Activated CD4-positive, CD25-positive, alpha-beta regulatory T cell treated with anti-CD3 and anti-CD28 coated beads, Interleukin-2, amount 50 U/mL, for 24 hours (primary cell): ENCODE measurements around the gene AMFR.
A peak's percentile ranks its signal among the peaks of the same experiment; 100 is the strongest.
"Not testable (repeated sequence)": the region's sequence is repeated elsewhere in the genome, so short reads cannot be mapped to it uniquely, and the experiment has no call there.

Source experiments
- ATAC-seq, 2 donors: fragments of 150-1000 bp; cut with Tn5 transposase; one replicate each; pipeline ENCODE4 v1.10.0; 2021; ENCODE audit warnings: mild to moderate bottlenecking in 1 of 2, moderate library complexity in 1 of 2

Gene AMFR

DNA sequence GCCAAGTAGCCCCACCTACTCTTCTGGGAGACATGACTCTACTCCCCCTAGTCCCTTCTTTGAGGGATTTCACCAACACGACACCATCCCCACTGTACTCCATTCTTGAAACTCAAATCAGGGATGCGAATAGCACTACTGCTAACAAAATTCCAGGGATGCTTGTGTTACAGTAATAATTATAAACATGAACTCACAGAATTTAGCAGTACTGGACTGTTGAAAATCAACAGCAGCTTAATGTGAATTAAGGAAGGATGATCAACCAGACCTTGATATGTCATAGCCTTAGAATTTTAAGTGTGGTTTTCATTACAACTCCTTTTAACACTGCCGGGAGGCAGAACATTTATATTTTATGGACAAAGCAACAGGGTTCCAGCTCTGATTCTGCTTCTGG is 37.9 kb downstream of the AMFR start:
- no peak for ATAC-seq

DNA sequence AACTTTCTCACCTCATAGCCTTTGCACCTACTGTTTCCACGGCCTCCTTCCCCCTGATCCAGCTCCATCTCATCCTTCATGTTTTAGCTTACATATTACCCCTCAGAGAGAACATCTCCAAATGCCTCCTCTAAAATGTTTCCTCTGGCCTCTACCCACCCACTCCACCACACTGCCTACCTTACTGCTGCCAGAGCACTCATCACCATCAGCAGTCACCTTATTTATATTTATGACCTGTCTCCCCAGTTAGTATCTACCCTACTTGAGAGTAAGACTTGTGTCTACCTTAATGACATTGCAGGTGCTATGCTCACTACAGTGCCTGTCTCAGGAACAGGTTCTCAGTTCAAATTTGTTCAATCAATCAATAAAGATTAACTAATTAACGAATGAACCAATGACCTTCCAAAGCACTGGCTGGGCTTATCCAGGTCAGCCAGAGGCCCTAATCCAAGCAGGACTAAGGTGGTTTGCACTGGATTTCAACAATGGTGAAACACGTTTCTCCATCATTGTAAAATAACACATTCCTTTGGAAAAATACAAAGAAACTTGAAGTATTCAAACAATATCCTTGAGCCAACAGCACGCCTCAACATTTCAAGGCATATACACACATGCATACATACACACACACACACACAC is 41.1 kb downstream of the AMFR start:
- ATAC-seq: no peak

DNA sequence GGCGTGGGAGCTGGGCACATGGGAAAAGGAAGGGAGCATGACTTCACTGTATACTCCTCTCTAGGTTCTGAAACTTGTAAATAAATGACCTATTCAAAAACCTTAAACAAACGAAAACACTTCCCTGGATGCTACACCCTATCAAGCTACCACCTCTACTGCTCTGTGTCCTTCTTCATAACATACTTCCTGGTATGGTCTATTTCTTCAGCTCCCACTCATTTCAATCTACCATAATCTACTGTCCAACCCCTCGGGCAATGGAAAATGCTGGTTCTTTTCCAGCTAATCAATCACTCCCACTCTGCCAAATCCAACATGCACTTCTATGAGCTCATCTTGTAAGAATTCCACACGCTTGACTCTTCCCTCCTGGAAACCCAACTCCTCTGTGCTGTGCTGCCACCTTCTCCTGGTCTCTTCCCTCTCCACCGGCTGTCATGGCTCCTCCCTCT is 42.4 kb downstream of the AMFR start:
- ATAC-seq: no peak

DNA sequence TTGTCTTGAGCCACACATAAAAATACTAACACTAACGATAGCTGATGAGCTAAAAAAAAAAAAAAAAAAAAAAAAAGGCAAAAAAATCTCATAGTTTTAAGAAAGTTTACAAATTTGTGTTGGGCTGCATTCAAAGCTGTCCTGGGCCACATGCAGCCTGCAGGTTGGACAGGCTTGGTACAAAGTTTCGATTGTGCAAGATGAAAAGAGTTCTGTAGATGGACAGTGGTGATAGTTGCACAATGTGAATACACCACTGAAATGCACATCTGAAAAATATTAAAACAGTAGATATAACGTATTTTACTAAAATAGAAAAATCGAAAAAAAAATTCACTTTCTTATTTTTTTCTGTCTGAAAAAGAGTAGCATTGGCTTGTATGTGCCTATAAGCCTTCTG is 42.9 kb downstream of the AMFR start:
- no peak for ATAC-seq

DNA sequence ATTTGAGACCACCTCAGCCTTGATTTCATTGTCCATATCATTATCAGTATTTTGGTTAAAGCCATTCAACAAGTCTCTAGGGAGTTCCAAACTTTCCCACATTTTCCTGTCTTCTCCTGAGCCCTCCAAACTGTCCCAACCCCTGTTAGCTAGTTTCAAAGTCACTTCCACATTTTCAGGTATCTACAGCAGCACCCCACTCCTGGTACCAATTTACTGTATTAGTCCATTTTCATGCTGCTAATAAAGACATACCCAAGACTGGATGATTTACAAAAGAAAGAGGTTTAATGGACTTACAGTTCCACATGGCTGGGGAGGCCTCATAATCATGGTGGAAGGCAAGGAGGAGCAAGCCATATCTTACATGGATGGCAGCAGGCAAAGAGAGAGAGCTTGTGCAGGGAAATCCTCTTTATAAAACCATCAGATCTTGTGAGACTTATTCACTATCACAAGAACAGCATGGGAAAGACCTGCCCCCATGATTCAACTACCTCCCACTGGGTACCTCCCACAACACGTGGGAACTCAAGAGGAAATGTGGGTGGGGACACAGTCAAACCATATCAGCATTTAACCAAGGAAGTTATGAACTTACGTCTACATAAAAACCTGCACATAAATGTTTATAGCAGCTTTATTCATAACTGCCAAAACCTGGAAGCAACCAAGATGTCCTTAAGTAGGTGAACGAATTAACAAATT is 44.4 kb downstream of the AMFR start:
- not testable (repeated sequence) for ATAC-seq

DNA sequence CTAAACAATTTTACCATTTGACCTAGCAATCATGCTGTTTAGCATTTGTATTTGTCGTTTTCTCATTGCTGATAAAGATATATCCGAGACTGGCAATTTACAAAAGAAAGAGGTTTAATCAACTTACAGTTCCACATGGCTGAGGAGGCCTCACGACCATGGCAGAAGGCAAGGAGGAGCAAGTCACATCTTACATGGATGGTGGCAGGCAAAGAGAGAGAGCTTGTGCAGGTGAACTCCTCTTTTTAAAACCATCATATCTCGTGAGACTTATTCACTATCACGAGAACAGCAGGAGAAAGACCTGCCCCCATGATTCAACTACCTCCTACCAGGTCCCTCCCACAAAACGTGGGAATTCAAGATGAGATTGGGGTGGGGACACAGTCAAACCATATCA is 46.3 kb downstream of the AMFR start:
- ATAC-seq: not testable (repeated sequence)

DNA sequence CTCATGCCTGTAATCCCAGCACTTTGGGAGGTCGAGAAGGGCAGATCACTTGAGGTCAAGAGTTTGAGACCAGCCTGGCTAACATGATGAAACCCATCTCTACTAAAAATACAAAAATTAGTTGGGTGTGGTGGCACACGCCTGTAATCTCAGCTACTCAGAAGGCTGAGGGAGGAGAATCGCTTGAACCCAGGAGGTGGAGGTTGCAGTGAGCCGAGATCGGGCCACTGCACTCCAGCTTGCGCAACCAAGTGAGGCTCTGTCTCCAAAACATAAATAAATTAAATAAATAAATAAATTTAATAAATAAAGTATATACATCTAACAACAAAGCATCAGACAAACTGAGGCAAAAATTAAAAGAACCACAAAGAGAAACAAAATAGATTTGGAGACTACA is 49.6 kb downstream of the AMFR start:
- ATAC-seq: not testable (repeated sequence)

DNA sequence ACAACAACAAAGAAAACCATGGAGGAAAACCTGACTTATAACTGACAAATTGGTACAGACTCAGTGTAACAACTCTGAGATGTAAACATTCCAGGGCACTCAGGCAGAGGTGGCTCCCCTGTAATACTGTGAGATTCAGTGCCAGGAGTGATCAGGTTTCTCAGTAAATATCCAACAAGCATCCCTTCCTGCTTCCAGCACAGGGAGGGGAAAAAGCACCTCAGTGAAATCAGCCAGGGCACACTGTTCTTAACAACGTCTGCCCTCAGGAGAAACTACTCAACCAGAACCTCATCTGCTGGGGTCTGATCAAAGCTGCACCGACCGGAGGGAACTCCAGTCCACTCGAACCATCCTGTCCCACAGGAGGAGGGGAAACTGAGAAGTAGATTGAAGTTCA is 52.3 kb downstream of the AMFR start:
- no peak for ATAC-seq

DNA sequence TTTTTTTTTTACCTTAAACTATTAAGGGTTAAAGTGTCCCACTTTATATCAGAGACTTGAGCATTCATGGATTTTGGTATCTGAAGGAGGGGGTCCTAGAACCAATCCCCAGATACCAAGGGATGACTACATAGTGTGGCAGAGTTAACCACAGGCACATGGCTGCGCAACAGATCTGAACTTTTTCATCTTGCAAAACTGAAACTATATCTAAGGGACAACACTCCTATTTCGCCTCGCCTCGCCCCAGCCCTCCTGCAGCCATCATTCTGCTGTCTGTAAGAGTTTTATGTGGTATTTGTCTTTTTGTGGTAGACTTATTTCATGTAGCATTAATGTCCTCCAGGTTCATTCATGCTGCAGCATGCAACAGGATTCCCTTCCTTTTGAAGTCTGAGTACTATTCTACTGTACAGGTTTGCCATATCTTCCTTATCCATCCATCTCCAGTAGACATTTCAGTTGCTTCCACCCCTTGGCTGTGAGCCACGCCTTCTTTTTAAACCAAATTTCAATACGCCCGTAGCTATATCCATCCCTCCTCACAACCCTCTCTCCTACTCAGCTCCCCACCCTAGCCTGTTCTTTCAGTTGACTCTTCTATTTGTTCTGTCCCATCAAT is 53.2 kb downstream of the AMFR start:
- ATAC-seq: peak; percentile 41 to 56

DNA sequence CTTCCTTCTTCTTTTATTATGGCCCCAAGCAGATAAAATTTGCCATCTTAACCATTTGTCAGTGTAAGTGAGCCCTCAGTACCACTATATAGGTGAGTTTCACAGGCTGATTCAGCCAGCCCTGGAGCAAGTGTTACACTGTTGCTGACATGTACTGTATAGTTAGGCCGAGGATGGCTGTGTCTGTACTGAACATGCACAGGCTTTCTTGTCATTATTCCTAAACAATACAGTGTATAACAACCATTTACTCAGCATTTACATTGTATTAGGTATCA is 53.7 kb downstream of the AMFR start:
- no peak for ATAC-seq

DNA sequence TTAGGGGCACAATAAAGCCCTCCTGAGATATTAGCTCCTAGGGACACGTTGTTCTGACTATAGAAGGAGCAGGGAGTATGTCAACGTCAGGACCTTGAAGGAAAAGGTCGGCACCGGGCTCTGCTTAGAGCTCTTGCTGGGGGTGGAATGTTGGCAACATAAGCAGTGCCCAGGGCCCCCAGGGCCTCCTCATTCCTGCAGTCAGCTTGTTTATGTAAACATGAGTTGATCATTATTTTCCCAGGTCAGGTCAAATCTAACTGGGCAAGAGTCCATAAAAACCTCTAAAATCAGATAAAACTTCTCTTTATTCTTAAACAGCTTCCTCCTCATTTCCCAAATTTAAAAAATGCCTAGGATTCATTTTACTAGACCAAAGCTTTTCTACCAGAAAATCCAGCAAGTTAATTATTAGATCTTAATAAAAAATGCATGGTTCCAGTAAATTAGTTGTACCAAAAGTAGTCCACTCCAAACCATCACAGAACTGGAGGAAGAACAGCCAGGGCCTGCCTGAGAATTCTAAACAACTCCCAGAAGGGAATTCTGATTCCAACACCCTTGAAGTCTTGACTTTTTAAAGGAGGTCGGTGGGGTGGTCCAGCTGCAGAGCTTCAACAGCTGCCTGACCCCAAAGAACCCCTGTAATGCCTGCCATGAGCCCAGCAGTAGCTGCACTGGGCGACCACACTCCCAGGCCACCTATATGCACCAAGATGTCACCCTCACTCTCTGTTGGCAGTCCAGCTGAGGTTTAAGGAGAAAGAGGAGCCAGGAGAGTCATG is 54.3 kb downstream of the AMFR start:
- no peak for ATAC-seq

DNA sequence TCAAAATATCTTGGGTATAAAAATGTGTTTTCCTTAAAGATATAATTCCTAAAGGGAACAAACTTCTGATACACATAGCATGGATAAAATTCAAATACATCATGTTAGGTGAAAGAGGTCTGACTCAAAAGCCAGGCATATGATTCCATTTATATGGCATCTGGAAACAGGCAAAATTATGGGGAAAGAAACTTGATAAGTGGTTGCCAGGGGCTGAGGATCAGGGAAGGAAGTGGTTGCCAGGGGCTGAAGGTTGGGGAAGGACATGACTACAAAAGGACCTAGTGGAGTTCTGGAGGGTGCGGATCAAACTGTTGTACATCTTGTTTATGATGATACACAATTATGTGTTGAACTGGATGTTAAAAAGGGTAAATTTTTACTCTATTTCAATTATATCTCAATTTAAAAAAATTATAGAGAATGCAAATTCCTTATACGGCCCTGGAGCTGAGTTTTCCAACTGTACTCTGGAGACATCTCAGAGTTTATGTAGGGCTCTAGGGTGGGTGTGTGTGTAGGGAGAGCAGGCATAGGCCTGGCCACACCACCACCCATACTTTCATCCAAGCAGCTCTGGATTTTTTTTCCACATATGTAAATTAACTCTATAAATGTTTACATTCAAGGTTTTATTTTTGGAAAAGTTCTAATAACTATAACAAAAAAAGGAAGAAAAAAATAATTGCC is 55.0 kb downstream of the AMFR start:
- ATAC-seq: no peak

DNA sequence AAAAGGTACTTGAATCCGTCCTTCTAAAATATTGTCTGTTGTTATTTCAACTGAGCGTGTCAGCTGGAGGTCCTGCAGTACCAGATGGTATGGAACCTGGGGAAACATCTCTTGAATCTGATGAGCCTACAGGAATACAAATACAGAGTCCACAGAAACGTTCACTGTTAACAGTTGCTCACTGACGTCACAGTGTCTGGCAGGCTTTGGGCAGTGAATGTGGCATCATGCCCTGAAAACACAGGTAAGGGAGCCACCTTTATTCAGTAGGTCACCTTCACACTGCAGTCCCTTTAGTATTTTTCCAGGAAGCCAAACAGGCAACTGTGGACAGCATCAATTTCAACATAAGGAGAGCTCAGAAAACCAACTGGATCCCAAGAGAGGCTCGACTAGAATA is 56.1 kb downstream of the AMFR start:
- ATAC-seq: no peak

DNA sequence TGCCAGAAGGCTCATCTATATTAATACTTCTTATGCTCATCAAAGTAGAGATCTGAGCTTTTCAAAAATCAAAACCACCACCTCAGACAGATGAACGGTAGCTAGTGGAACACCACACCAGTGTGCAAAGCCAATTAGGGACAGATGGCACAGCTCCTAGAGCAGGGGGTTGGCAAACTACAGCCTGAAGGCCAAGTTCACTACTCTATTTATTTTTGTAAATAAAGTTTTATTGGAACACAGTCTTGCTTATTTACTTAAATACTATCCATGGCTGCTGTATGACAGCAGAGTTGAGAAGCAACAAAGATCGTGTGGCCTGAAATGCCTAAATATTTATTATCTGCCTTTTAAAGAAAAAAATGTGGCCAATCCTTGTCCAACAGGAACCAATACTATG is 56.8 kb downstream of the AMFR start:
- ATAC-seq: no peak

DNA sequence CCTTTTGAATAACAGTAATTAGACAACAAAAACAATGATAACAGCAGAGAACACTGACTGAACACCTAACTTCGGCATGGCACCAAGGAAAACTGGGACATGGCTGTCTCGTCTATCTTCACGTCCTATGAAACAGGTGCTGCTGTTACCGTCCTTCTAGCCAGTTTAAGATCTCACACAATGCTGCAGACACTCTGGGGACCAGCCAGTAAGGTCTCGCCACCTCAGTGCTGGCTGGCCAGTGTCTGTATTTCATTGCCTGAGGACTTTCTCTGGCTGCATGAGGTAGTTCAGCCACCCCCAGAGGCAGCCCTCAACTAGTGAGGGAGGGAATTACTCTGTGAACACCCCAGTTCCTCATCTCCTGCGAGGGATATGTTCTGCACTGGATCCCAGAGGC is 57.6 kb downstream of the AMFR start:
- no peak for ATAC-seq

DNA sequence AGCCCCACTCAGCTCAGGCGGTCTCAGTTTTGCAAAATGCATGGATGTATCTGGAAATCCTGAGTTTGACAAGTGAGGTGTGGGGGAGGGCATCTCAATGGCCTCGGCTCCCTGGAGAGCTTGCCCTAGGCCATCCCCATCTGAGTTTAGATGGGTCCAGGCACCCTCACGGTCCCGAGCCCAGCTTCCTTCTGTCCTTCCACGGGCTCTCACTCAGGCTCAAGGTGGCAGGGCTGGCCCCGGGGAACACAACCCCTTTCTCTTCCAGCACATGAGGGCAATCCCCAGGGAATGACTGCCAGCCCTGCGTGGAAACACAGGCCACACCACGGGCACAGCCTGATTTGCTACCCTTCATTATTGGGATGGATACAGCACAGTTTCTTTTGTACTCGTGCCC is 58.4 kb downstream of the AMFR start:
- no peak for ATAC-seq

DNA sequence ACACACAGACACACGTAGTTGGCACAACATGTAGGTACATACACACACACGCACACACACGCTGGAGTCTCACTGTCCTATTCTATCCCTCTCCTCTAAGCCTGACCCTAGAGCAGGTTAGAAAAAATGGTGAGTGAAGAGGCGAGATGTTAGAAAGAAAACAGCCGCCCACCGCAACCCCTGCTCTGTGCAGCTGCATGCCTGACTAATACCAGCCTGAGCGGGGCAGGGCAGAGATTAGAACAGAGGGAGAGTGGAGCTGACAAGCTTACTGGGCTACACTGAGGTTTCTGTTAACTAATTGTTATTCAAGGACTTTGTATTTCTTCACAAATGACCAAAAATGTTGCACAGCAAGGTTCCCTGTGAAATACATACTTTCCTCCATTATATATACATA is 59.8 kb downstream of the AMFR start:
- no peak for ATAC-seq

DNA sequence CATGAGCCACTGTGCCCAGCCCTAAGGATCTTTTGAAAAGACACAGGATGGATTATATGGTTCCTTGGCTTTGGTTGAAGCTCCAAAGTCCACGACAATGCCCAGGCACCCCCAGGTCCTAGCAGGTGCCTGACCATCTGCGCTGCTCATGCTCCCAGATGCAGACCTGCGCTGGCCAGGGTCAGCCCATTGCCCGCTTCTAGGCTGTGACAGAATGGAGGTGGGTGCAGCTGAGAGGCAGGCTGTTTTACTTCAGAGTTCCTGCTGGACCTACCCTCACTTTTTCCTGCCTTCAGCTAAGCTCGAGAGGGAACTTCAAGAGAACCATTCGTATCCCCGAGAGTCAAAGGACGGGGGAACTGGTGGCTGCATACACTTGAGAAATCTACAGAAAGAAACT is 60.5 kb downstream of the AMFR start:
- no peak for ATAC-seq

DNA sequence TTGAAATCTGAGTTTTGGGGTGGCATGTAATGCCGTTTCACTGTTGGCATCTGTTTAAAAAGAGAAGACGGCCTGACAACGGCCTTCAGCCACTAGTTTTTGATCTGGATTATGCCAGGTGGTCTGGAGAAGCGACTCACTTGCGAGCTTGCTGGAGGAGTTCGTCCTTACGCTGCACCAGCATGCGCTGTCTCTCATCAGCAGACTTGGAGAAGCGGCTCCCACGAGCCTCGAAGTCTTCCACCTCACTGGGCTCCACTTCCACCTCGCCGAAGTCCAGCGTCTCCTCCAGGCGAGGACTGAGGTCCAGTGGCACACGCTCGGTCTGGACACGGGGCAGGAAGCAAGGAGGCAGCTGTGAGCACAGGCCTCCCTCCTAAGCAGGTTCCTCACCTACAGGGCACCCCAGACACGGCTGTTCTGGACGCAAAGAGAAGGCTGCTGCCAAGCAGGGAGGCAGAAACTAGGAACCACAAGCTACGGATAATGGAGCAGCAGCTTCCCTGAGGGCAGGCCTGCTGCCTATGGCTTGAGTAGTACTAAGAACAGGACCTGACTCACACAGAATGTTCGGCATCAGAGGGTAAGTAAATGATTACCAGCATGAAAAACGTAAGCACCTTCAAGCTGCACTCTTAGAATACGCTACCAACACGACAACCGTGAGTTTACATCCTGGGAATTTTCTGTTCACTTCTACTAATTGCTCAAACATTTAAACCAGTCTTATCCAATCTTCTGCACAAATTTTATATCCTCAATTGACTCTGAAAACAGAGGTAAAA is 61.4 kb downstream of the AMFR start:
- ATAC-seq: no peak

DNA sequence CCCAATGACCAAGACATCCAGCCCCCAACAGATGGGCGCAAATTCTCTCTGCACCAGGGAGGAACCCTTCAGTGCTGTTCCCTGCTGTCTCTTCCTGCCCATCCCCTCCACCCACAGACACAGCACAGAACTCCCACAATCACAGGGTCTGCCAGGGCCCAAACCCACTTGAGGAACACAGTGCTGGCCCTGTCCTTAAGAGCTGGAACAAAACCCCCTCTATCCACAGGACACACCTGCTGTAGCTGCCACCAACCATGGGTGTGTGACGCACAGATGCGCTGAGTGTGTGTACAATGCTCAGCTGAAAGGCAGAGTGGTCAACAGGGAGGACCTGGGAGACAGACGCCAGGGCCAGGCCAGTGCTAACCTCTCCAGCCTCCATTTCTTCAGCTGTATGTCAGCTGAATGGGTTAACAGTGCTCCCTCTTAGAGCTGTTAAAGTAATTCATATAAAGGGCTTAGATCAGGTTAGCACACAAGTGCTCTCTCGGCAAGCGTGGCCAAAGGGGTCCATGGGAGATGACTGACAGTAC is 62.1 kb downstream of the AMFR start:
- ATAC-seq: no peak

DNA sequence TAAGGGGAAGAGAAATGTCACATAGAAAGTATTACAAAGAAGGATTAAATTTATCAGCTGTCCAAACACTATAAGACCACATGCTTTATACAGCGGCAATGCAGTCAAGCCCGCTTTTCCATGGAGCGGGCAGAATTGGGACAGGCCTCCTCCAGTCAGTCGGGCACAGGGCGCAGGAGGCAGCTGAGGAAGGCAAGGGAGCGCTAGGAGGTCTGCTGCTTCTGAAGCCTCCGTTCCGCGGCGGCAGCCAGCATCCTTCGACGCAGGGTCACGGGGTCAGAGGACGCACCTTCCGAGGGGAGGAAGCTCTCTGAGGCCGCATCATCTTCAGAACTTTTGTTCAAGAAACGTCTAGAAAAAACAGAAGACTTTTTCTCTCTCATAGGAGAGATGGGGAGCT is 62.6 kb downstream of the AMFR start:
- no peak for ATAC-seq

DNA sequence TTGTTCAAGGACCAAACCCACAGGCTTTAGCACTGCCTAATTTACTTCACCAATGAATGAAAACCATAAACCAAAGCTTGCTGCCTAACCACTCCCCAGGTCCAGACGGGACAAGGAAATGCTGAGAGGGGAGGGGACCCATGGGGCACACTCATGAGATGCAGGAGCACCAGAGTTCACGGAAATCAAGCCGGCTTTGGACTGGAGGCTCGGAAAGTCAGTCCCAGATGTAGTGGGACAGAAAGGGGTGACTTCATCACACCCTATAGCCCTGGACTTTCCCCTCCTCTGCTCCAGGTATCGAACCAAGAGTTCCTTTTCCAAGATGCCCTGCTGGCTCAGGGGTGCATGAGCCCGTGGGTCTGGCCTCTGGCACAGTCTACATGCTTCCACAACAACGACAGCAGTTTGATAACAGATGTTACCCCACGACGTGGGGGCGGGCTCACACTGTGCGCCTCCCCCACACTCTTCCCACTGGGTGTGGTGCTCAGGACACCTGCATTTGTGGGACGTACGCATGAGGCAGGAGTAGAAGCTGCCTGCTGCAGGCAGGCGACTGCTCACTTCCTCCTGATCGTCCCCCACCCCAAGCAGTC is 63.2 kb downstream of the AMFR start:
- no peak for ATAC-seq
